Type B pancreatic cell (in vitro differentiated cells): Measurements from ENCODE around the gene ADPGK. TPM values are rescaled to one million over a fixed set of nuclear protein-coding genes. Genes with fewer than 3 reads are reported as not detected.

Experiments used
- DNase-seq: peaks from one replicate; pipeline ENCODE4 v3.0.0; 2021; ENCODE audit warnings: mixed read lengths; ENCODE audit not compliant: unreplicated experiment; ENCODE audit errors: extremely low spot score
- H3K27ac Mint-ChIP-seq: 2 replicates; pipeline ENCODE4 v1.8.0; 2021; ENCODE audit warnings: mild to moderate bottlenecking, mixed read lengths
- H3K27me3 Mint-ChIP-seq: 2 replicates; pipeline ENCODE4 v1.8.0; 2021; ENCODE audit warnings: mixed read lengths
- H3K36me3 Mint-ChIP-seq: 2 replicates; pipeline ENCODE4 v1.8.0; 2021; ENCODE audit warnings: mixed read lengths
- H3K4me1 Mint-ChIP-seq: one replicate; pipeline ENCODE4 v1.8.0; 2021; ENCODE audit warnings: mixed read lengths; ENCODE audit not compliant: unreplicated experiment
- H3K4me3 Mint-ChIP-seq: 2 replicates; pipeline ENCODE4 v1.8.0; 2021; ENCODE audit warnings: mild to moderate bottlenecking, mixed read lengths
- H3K9me3 Mint-ChIP-seq: 2 replicates; pipeline ENCODE4 v1.8.0; 2021; ENCODE audit warnings: mixed read lengths
- long read RNA-seq: library from polyadenylated mRNA; unstranded; transcript quantifications from one replicate; pipeline ENCODE4 v2.0.0, GENCODE V29; 2020
- total RNA-seq: library from RNA; stranded (reverse); gene quantifications from 2 replicates; pipeline ENCODE4 v1.2.1, GENCODE V29; 2021; ENCODE audit warnings: low replicate concordance
- TF ChIP-seq, protein P1 (sequence below): fragments of 200-600 bp; sonication (generic); conservative IDR thresholded peaks from 2 replicates; pipeline ENCODE4 v1.5.0; 2021; ENCODE audit warnings: antibody characterized with exemption, mild to moderate bottlenecking

Gene ADPGK
- 46.9 and 52.6 TPM in 2 replicates for total RNA-seq
- long read RNA-seq, full-length matches to known transcripts: 31 of 196 reads
- long read RNA-seq, partial matches to known transcripts: 17 of 196 reads
- long read RNA-seq, other reads (novel, unspliced or antisense): 148 of 196 reads

DNA sequence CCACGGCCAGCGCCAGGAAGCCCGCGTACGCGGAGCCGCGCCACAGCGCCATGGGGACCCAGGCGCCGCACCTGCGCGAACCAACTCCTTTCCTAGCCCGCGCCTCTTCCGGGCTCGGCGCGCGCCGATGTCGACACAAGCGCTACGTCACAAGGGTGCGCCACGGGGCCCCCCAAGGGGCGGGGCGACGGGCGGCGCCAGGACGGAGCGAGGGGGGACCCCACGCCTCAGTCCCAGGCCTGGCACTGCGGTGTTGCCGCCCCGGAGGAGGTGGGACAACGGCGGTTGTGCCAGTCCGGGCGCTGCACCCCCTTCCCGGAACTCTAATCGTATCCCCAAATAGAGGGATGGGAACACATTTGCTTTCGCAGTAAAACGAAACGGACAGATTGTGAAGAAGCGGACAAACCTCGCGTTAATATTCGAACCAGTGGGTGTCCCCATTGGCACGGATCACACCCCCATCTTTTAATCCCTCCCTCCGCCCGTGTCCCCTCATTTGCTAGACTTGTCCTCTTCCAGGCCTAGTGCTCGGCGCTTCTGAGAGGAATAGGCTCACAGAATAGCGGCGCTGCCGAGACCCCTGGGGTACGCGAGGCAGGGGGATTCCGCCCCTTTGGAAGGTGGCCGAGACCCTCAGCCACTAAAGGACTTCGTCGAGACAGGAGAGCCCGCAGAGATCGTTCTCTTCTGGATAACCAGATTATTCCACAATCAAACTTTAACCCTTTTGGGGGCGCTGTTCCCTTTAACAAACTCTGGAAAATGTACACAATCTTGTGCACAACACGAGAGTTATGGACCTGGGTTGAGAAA, at the start of gene ADPGK:
Gene ADPGK, minus strand, starts transcription at position 119 of the 816 bp plus-strand sequence. Its CDS starts 67 bp downstream, at position 52.
- TF ChIP-seq, protein P1, sequence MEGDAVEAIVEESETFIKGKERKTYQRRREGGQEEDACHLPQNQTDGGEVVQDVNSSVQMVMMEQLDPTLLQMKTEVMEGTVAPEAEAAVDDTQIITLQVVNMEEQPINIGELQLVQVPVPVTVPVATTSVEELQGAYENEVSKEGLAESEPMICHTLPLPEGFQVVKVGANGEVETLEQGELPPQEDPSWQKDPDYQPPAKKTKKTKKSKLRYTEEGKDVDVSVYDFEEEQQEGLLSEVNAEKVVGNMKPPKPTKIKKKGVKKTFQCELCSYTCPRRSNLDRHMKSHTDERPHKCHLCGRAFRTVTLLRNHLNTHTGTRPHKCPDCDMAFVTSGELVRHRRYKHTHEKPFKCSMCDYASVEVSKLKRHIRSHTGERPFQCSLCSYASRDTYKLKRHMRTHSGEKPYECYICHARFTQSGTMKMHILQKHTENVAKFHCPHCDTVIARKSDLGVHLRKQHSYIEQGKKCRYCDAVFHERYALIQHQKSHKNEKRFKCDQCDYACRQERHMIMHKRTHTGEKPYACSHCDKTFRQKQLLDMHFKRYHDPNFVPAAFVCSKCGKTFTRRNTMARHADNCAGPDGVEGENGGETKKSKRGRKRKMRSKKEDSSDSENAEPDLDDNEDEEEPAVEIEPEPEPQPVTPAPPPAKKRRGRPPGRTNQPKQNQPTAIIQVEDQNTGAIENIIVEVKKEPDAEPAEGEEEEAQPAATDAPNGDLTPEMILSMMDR: peak; percentile 79
- peak within 1 kb of the TSS; percentile 97 for H3K27ac Mint-ChIP-seq
- no peaks in the 10 kb centered on the region for H3K9me3 Mint-ChIP-seq
- peaks cover 14% of the 10 kb centered on the region for H3K36me3 Mint-ChIP-seq
- peak within 1 kb of the TSS; percentile 94 for H3K4me3 Mint-ChIP-seq
- DNase-seq: peak; percentile 95
- H3K4me1 Mint-ChIP-seq: peaks cover 37% of the 10 kb centered on the region
- no peaks in the 10 kb centered on the region for H3K27me3 Mint-ChIP-seq

DNA sequence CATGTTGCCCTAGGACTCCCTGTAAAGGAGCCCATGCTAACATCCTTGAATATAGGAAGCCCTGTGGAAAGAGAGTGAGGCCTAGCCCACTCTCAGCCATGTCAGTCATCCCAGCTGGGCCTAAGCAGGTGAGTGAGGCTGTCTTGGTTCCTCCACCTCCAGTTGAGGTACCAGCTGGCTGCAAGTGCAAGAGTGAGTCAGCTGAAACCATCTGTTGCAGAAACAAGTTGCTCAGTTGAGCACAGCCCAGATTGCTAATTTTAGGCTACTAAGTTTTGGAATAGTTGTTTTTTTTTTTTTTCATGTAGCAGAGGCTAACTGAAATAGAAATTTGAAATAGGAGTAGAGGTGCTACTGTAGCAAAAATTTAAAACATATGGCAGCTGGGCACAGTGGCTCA, 43.7 kb upstream of the ADPGK start:
- H3K4me1 Mint-ChIP-seq: peaks cover 22% of the 10 kb centered on the region
- H3K27ac Mint-ChIP-seq: no peak overlapping the region
- TF ChIP-seq, protein P1: no peak
- H3K36me3 Mint-ChIP-seq: peaks cover 3% of the 10 kb centered on the region
- DNase-seq: no peak
- H3K4me3 Mint-ChIP-seq: no peak overlapping the region
- peaks cover 11% of the 10 kb centered on the region for H3K27me3 Mint-ChIP-seq
- peaks cover 9% of the 10 kb centered on the region for H3K9me3 Mint-ChIP-seq

DNA sequence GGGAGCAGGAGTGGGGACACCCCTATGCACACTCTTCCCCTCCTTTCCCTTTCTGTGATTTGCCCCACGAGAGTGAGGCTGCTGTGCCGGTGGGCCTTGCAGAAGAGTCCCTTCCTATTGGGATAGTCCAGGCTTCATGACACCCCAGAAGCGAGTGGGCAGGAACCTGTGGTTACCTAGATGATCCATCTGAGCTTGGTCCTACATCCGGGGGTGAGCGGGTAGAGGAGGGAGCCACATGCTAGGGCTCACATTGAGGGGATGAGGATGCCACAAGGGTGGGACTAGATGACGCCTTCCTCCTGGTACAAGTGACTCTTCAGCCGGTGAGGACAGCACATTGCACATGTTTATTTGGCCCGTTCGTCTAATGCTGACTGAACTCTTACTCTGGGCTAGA, 43.1 kb upstream of the ADPGK start:
- TF ChIP-seq, protein P1: no peak
- Mint-ChIP-seq H3K27ac (no peak overlapping the region), H3K4me1 (peaks cover 22% of the 10 kb centered on the region), H3K4me3 (no peak overlapping the region), H3K36me3 (peaks cover 3% of the 10 kb centered on the region), H3K27me3 (peaks cover 11% of the 10 kb centered on the region), H3K9me3 (peaks cover 13% of the 10 kb centered on the region)
- no peak for DNase-seq

DNA sequence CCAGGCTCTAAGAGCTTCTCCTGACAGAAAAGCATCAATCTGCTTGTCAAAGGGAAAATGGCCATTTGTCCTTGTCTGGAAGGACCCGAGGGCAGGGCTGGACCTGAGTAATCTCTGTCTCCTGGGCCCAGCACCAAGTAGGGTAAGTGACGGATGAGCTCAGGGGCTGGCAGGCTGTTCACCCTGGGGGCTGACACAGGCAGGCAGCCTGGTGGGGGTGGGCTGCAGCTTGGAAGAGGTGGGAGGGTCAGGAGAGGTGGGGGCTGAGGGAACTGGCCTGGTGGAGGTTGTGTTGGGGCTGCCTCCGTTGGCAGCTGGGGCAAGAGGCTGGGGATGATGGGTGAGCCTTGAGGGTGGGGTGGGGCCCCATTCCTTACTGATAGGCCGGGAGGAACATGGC, 42.3 kb upstream of the ADPGK start:
- Mint-ChIP-seq H3K36me3 (peaks cover 3% of the 10 kb centered on the region), H3K9me3 (peaks cover 13% of the 10 kb centered on the region), H3K4me1 (peaks cover 22% of the 10 kb centered on the region), H3K27ac (peak overlapping the region; percentile 42), H3K27me3 (peaks cover 11% of the 10 kb centered on the region), H3K4me3 (peak overlapping the region; percentile 15)
- TF ChIP-seq, protein P1: no peak
- DNase-seq: no peak

DNA sequence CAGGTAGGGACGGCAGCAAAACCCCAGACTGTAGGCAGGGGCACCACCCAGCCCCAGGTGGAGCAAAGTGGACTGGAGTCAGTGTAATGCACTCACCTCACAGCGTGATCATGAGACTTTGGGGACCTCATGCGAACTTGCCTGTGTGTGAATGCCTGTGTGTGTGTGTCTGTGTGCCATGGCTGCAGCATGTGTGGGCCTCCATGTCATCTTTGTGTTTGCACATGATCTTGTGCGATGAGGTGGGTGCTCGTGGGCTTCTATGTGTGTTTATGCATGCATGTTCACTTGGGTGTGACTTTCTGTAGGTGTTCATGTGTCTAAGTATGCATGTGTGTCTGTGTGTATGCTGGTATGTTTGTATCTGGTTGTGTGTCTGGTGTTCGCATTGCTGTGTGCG, 41.2 kb upstream of the ADPGK start:
- H3K27ac Mint-ChIP-seq: no peak overlapping the region
- no peaks in the 10 kb centered on the region for H3K36me3 Mint-ChIP-seq
- H3K27me3 Mint-ChIP-seq: peaks cover 9% of the 10 kb centered on the region
- DNase-seq: no peak
- H3K4me1 Mint-ChIP-seq: peaks cover 22% of the 10 kb centered on the region
- peaks cover 7% of the 10 kb centered on the region for H3K9me3 Mint-ChIP-seq
- peak overlapping the region; percentile 15 for H3K4me3 Mint-ChIP-seq
- TF ChIP-seq, protein P1: no peak
